ENCODE results near the gene CAMTA1. TPM values are rescaled to one million over a fixed set of nuclear protein-coding genes. Genes with fewer than 3 reads are reported as not detected.
A peak's percentile ranks its signal among the peaks of the same experiment; 100 is the strongest.
"Not testable (repeated sequence)": the region's sequence is repeated elsewhere in the genome, so short reads cannot be mapped to it uniquely, and the experiment has no call there.

CAMTA1 gene
- total RNA-seq, 1 donor from 2014 or later: 51.8 TPM

- DNase-seq (ENCODE audit: low spot score): no peak
Observed at GRCh38 chr1:7326366-7326765, 541.1 kb downstream of the CAMTA1 start.

GRCh38 chr1:7327849-7328248, 542.6 kb downstream of the CAMTA1 start:
- no peak for DNase-seq (ENCODE audit: low spot score)

GRCh38 chr1:7329868-7330615, 544.8 kb downstream of the CAMTA1 start:
- DNase-seq (ENCODE audit: low spot score): no peak

- DNase-seq (ENCODE audit: low spot score): not testable (repeated sequence)
Observed at GRCh38 chr1:7330726-7331125, 545.5 kb downstream of the CAMTA1 start.

- DNase-seq (ENCODE audit: low spot score): no peak
Observed at GRCh38 chr1:7331926-7332535, 546.8 kb downstream of the CAMTA1 start.

- DNase-seq (ENCODE audit: low spot score): no peak
Observed at GRCh38 chr1:7333094-7333493, 547.8 kb downstream of the CAMTA1 start.

GRCh38 chr1:7333620-7334019, 548.4 kb downstream of the CAMTA1 start:
- no peak for DNase-seq (ENCODE audit: low spot score)

- peak; percentile 9 for DNase-seq (ENCODE audit: low spot score)
Observed at GRCh38 chr1:7334475-7335035, 549.3 kb downstream of the CAMTA1 start.

GRCh38 chr1:7335224-7335879, 550.1 kb downstream of the CAMTA1 start:
- peak; percentile 53 for DNase-seq (ENCODE audit: low spot score)

- peak; percentile 49 for DNase-seq (ENCODE audit: low spot score)
Observed at GRCh38 chr1:7338439-7338838, 553.2 kb downstream of the CAMTA1 start.

GRCh38 chr1:7339014-7339413, 553.8 kb downstream of the CAMTA1 start:
- DNase-seq (ENCODE audit: low spot score): peak; percentile 22

GRCh38 chr1:7339953-7340352, 554.7 kb downstream of the CAMTA1 start:
- no peak for DNase-seq (ENCODE audit: low spot score)

- DNase-seq (ENCODE audit: low spot score): no peak
Observed at GRCh38 chr1:7341145-7341905, 556.1 kb downstream of the CAMTA1 start.

GRCh38 chr1:7343882-7344281, 558.6 kb downstream of the CAMTA1 start:
- DNase-seq (ENCODE audit: low spot score): no peak

- no peak for DNase-seq (ENCODE audit: low spot score)
Observed at GRCh38 chr1:7344299-7344698, 559.0 kb downstream of the CAMTA1 start.

GRCh38 chr1:7345516-7345915, 560.3 kb downstream of the CAMTA1 start:
- DNase-seq (ENCODE audit: low spot score): no peak

GRCh38 chr1:7346070-7346596, 560.9 kb downstream of the CAMTA1 start:
- DNase-seq (ENCODE audit: low spot score): no peak

GRCh38 chr1:7346600-7347570, 561.6 kb downstream of the CAMTA1 start:
- no peak for DNase-seq (ENCODE audit: low spot score)

- no peak for DNase-seq (ENCODE audit: low spot score)
Observed at GRCh38 chr1:7348073-7348472, 562.8 kb downstream of the CAMTA1 start.

GRCh38 chr1:7348580-7348979, 563.3 kb downstream of the CAMTA1 start:
- no peak for DNase-seq (ENCODE audit: low spot score)

Data from mesenteric fat pad (tissue), 1 donor.